ENCODE measurements around the gene ANKRD34C. TPM values are rescaled to one million over a fixed set of nuclear protein-coding genes. Genes with fewer than 3 reads are reported as not detected.

ANKRD34C gene
- total RNA-seq (ENCODE audit: low replicate concordance), result not detected in 2 replicates

- H3K27ac Mint-ChIP-seq, result no peak within 1 kb of the TSS
- H3K9ac ChIP-seq, result no peak within 1 kb of the TSS
- TF ChIP-seq EZH2 (IDR thresholded peaks at IDR 0.05) (peak; percentile 86), EZH2phosphoT487 (IDR thresholded peaks at IDR 0.05) (peak; percentile 78), CTCF (IDR thresholded peaks at IDR 0.05) (no peak)
- H3K27me3 ChIP-seq, result peaks cover 95% of the 10 kb centered on the region
- peaks cover 45% of the 10 kb centered on the region for H3K27me3 Mint-ChIP-seq (ENCODE audit: insufficient read depth, low read depth)
- peaks cover 10% of the 10 kb centered on the region for H3F3A ChIP-seq (ENCODE audit: low read depth)
- no peaks in the 10 kb centered on the region for H3K36me3 ChIP-seq
- no peaks in the 10 kb centered on the region for H3K79me2 ChIP-seq (ENCODE audit: low read depth)
- no peaks in the 10 kb centered on the region for H3K36me3 Mint-ChIP-seq
- no peaks in the 10 kb centered on the region for H3K9me3 ChIP-seq (ENCODE audit: low read depth)
- peaks cover 5% of the 10 kb centered on the region for H3K4me1 ChIP-seq
- H3K4me3 ChIP-seq, result peak within 1 kb of the TSS; percentile 12
- peaks cover 3% of the 10 kb centered on the region for H3K9me3 Mint-ChIP-seq
- H3K27ac ChIP-seq, result no peak within 1 kb of the TSS
- H3K4me1 Mint-ChIP-seq, result peaks cover 8% of the 10 kb centered on the region
- peaks cover 39% of the 10 kb centered on the region for H4K20me1 ChIP-seq (ENCODE audit: low read depth)
- peak within 1 kb of the TSS; percentile 63 for H3K4me3 Mint-ChIP-seq
- peak within 1 kb of the TSS; percentile 78 for H3K4me2 ChIP-seq
- H2AFZ ChIP-seq (replicated peaks), result no peak within 1 kb of the TSS
- peak; percentile 59 for DNase-seq (ENCODE audit: low spot score)
These were observed at the start of gene ANKRD34C for GRCh38 chr15:79282371-79283251. TSS of gene ANKRD34C (plus strand) at chr15:79282722. CDS start at chr15:79293285, 10,563 bp downstream.

GRCh38 chr15:79233236-79233635, 49.3 kb upstream of the ANKRD34C start:
- Histone ChIP-seq H3K9ac (no peak overlapping the region), H3K79me2 (ENCODE audit: low read depth) (no peaks in the 10 kb centered on the region), H3K4me1 (no peaks in the 10 kb centered on the region), H2AFZ (replicated peaks) (no peak overlapping the region), H3K27me3 (no peaks in the 10 kb centered on the region), H3K4me3 (no peak overlapping the region), H3K27ac (no peak overlapping the region), H3K36me3 (no peaks in the 10 kb centered on the region), H3F3A (ENCODE audit: low read depth) (no peaks in the 10 kb centered on the region), H3K4me2 (no peak overlapping the region), H4K20me1 (ENCODE audit: low read depth) (no peaks in the 10 kb centered on the region), H3K9me3 (ENCODE audit: low read depth) (no peaks in the 10 kb centered on the region)
- TF ChIP-seq CTCF (IDR thresholded peaks at IDR 0.05), result no peak
- no peak for TF ChIP-seq EZH2 (IDR thresholded peaks at IDR 0.05)
- no peak for TF ChIP-seq EZH2phosphoT487 (IDR thresholded peaks at IDR 0.05)
- H3K4me1 Mint-ChIP-seq, result no peaks in the 10 kb centered on the region
- peaks cover 18% of the 10 kb centered on the region for H3K9me3 Mint-ChIP-seq
- no peak overlapping the region for H3K4me3 Mint-ChIP-seq
- DNase-seq (ENCODE audit: low spot score), result no peak
- peaks cover 4% of the 10 kb centered on the region for H3K27me3 Mint-ChIP-seq (ENCODE audit: insufficient read depth, low read depth)
- H3K27ac Mint-ChIP-seq, result no peak overlapping the region
- H3K36me3 Mint-ChIP-seq, result no peaks in the 10 kb centered on the region

GRCh38 chr15:79240036-79240435, 42.5 kb upstream of the ANKRD34C start:
- Histone ChIP-seq H3K36me3 (no peaks in the 10 kb centered on the region), H3K27ac (no peak overlapping the region), H3K9ac (no peak overlapping the region), H4K20me1 (ENCODE audit: low read depth) (no peaks in the 10 kb centered on the region), H3K4me3 (no peak overlapping the region), H3K27me3 (no peaks in the 10 kb centered on the region), H3K4me1 (no peaks in the 10 kb centered on the region), H3F3A (ENCODE audit: low read depth) (no peaks in the 10 kb centered on the region), H3K4me2 (no peak overlapping the region), H2AFZ (replicated peaks) (no peak overlapping the region), H3K79me2 (ENCODE audit: low read depth) (no peaks in the 10 kb centered on the region), H3K9me3 (ENCODE audit: low read depth) (no peaks in the 10 kb centered on the region)
- H3K27ac Mint-ChIP-seq, result no peak overlapping the region
- H3K36me3 Mint-ChIP-seq, result no peaks in the 10 kb centered on the region
- TF ChIP-seq EZH2phosphoT487 (IDR thresholded peaks at IDR 0.05) (no peak), CTCF (IDR thresholded peaks at IDR 0.05) (no peak), EZH2 (IDR thresholded peaks at IDR 0.05) (no peak)
- peaks cover 2% of the 10 kb centered on the region for H3K9me3 Mint-ChIP-seq
- no peak for DNase-seq (ENCODE audit: low spot score)
- H3K4me1 Mint-ChIP-seq, result peaks cover 14% of the 10 kb centered on the region
- no peak overlapping the region for H3K4me3 Mint-ChIP-seq
- peaks cover 8% of the 10 kb centered on the region for H3K27me3 Mint-ChIP-seq (ENCODE audit: insufficient read depth, low read depth)
